ENCODE results near the gene TRAPPC14. TPM values are rescaled to one million over a fixed set of nuclear protein-coding genes. Genes with fewer than 3 reads are reported as not detected.

Gene TRAPPC14, protein sequence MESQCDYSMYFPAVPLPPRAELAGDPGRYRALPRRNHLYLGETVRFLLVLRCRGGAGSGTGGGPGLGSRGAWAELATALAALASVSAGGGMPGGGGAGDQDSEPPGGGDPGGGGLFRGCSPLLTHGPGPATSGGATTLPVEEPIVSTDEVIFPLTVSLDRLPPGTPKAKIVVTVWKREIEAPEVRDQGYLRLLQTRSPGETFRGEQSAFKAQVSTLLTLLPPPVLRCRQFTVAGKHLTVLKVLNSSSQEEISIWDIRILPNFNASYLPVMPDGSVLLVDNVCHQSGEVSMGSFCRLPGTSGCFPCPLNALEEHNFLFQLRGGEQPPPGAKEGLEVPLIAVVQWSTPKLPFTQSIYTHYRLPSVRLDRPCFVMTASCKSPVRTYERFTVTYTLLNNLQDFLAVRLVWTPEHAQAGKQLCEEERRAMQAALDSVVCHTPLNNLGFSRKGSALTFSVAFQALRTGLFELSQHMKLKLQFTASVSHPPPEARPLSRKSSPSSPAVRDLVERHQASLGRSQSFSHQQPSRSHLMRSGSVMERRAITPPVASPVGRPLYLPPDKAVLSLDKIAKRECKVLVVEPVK
- 10 to 100 TPM; 55.1 to 59.2 (median 56.5) TPM for total RNA-seq
- 24.0 TPM for total RNA-seq (2013)

DNA sequence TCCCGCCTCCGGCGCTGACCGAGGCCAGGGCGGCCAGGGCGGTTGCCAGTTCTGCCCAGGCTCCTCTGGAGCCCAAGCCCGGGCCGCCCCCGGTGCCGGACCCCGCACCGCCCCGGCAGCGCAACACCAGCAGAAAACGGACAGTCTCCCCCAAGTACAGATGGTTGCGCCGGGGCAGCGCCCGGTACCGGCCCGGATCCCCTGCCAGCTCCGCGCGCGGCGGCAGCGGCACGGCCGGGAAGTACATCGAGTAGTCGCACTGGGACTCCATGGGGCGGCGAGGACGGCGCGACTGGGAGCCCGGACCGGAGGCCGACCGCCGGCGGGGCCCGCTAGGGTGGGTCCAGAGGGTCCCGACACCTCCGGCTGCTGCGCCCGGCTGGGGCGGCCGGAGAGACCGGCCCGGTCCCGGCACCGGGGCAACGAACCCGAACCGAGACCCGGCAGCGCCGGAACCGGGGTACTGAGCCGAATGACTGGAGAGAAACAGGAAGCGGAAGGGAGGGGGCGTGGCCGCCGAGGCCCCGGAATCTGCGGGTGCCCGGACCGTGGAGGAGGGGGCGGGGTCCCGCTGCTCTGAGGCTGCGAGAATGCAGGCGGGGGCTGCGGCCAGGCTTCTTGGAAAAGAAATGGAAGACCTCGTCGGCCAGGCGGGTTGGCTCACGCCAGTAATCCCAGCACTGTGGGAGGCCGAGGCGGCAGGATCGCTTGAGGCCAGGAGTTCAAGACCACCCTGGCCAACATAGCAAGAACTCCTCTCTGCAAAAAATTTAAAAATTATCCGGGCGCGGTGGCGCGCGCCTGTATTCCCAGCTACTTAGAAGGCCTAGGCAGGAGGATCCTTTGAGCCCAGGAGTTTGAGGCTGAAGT lies at the start of gene TRAPPC14:
Gene TRAPPC14, minus strand, starts transcription at position 495 of the 870 bp plus-strand sequence. Its CDS starts 224 bp downstream, at position 271.
- Histone ChIP-seq H3K36me3 (ENCODE audit: control insufficient read depth, insufficient read depth, low read length) (peaks cover 26% of the 10 kb centered on the region), H3K9me3 (ENCODE audit: control insufficient read depth, insufficient read depth, low read length) (no peaks in the 10 kb centered on the region), H3K4me3 (ENCODE audit: low read length) (peak within 1 kb of the TSS; percentile 66), H3K4me1 (ENCODE audit: control insufficient read depth, insufficient read depth, low read length) (peaks cover 31% of the 10 kb centered on the region), H3K27ac (ENCODE audit: low read length) (peak within 1 kb of the TSS; percentile 64), H3K27me3 (ENCODE audit: control insufficient read depth, insufficient read depth, low read length) (no peaks in the 10 kb centered on the region)
- intact Hi-C loops (cut with micrococcal nuclease) = loop anchor here (1.0 kb wide), 1 partner anchor 10 kb away; the partner anchor contains the start of gene LAMTOR4
- Mint-ChIP-seq H3K27ac (peak within 1 kb of the TSS; percentile 80 to 85), H3K4me1 (peaks cover 6 to 20% of the 10 kb centered on the region in 2 donors), H3K27me3 (ENCODE audit: low read depth in 2 of 2) (no peaks in the 10 kb centered on the region), H3K36me3 (no peaks in the 10 kb centered on the region), H3K4me3 (peak within 1 kb of the TSS; percentile 86), H3K9me3 (no peaks in the 10 kb centered on the region)
- peak; percentile 91 to 94 (median 94) for ATAC-seq
- TF ChIP-seq, protein P1, sequence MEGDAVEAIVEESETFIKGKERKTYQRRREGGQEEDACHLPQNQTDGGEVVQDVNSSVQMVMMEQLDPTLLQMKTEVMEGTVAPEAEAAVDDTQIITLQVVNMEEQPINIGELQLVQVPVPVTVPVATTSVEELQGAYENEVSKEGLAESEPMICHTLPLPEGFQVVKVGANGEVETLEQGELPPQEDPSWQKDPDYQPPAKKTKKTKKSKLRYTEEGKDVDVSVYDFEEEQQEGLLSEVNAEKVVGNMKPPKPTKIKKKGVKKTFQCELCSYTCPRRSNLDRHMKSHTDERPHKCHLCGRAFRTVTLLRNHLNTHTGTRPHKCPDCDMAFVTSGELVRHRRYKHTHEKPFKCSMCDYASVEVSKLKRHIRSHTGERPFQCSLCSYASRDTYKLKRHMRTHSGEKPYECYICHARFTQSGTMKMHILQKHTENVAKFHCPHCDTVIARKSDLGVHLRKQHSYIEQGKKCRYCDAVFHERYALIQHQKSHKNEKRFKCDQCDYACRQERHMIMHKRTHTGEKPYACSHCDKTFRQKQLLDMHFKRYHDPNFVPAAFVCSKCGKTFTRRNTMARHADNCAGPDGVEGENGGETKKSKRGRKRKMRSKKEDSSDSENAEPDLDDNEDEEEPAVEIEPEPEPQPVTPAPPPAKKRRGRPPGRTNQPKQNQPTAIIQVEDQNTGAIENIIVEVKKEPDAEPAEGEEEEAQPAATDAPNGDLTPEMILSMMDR (IDR thresholded peaks at IDR 0.05) = no peak
- peak; percentile 88 to 93 for DNase-seq
- under 1% methylated on average over 87 of the region's 87 CpGs for WGBS (ENCODE audit: insufficient coverage)

DNA sequence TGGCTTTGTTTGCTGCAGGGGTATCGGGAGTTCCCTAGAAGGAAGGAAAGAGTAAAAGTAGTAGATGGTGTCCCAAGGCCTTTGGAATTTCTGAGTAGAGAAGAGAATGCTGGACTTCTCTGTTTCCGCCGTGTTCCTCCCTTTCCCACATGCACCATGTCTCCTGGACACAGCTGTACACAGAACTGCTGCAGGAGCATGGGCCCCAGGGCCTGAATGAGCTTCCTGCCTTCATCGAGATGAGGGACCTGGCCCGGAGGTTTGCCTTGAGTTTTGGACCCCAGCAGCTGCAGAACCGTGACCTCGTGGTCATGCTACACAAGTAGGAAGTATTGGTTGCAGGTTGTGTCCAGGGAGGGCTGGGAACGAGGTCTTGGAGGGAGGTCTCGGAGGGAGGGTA lies 45.9 kb upstream of the TRAPPC14 start:
- Histone ChIP-seq H3K36me3 (ENCODE audit: control insufficient read depth, insufficient read depth, low read length) (no peaks in the 10 kb centered on the region), H3K27me3 (ENCODE audit: control insufficient read depth, insufficient read depth, low read length) (no peaks in the 10 kb centered on the region), H3K9me3 (ENCODE audit: control insufficient read depth, insufficient read depth, low read length) (no peaks in the 10 kb centered on the region), H3K27ac (ENCODE audit: low read length) (no peak overlapping the region), H3K4me3 (ENCODE audit: low read length) (no peak overlapping the region), H3K4me1 (ENCODE audit: control insufficient read depth, insufficient read depth, low read length) (peaks cover 14% of the 10 kb centered on the region)
- intact Hi-C loops (cut with micrococcal nuclease) = no loop called here
- TF ChIP-seq, protein P1 (IDR thresholded peaks at IDR 0.05) = no peak
- no peak overlapping the region for H3K27ac Mint-ChIP-seq
- H3K4me1 Mint-ChIP-seq = peaks cover 16 to 21% of the 10 kb centered on the region in 2 donors
- H3K36me3 Mint-ChIP-seq = no peaks in the 10 kb centered on the region
- H3K9me3 Mint-ChIP-seq = no peaks in the 10 kb centered on the region
- 93% methylated on average over 9 of the region's 9 CpGs for WGBS (ENCODE audit: insufficient coverage)
- DNase-seq (no peak), ATAC-seq (no peak)
- no peak overlapping the region for H3K4me3 Mint-ChIP-seq
- no peaks in the 10 kb centered on the region for H3K27me3 Mint-ChIP-seq (ENCODE audit: low read depth in 2 of 2)

DNA sequence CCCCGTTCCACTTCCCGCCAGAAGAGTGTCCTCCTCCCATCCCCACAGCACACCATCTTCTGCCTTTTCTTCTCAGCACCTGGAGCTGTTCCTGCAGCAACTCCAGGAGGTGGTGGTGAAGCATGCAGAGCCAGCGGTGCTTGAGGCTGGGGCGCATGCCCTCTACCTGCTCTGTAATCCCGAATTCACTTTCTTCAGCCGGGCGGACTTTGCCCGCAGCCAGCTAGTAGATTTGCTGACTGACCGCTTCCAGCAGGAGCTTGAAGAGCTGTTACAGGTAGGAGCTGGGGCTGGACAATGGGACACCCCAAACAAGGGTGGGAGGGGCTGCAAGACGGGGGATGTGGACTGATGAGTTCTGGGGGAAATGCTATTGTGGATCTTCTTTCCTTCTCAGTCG lies 42.2 kb upstream of the TRAPPC14 start:
- intact Hi-C loops (cut with micrococcal nuclease) = no loop called here
- Histone ChIP-seq H3K36me3 (ENCODE audit: control insufficient read depth, insufficient read depth, low read length) (no peaks in the 10 kb centered on the region), H3K4me1 (ENCODE audit: control insufficient read depth, insufficient read depth, low read length) (no peaks in the 10 kb centered on the region), H3K4me3 (ENCODE audit: low read length) (no peak overlapping the region), H3K27me3 (ENCODE audit: control insufficient read depth, insufficient read depth, low read length) (no peaks in the 10 kb centered on the region), H3K9me3 (ENCODE audit: control insufficient read depth, insufficient read depth, low read length) (no peaks in the 10 kb centered on the region), H3K27ac (ENCODE audit: low read length) (no peak overlapping the region)
- Mint-ChIP-seq H3K27ac (no peak overlapping the region), H3K27me3 (ENCODE audit: low read depth in 2 of 2) (peaks cover 0 to 6% of the 10 kb centered on the region in 2 donors), H3K4me3 (no peak overlapping the region), H3K9me3 (no peaks in the 10 kb centered on the region), H3K36me3 (no peaks in the 10 kb centered on the region), H3K4me1 (no peaks in the 10 kb centered on the region)
- WGBS (ENCODE audit: insufficient coverage) = 95% methylated on average over 10 of the region's 11 CpGs
- TF ChIP-seq, protein P1 (IDR thresholded peaks at IDR 0.05) = no peak
- ATAC-seq (no peak), DNase-seq (no peak)
